Epithelial cell of proximal tubule (primary cell): Measurements from ENCODE around the gene NID2. TPM values are rescaled to one million over a fixed set of nuclear protein-coding genes. Genes with fewer than 3 reads are reported as not detected.

Experiments
- DNase-seq: peaks from one replicate; pipeline ENCODE4 v3.0.0-alpha.2; 2011; ENCODE audit warnings: low read depth
- H3K4me3 ChIP-seq: 2 replicates; pipeline ENCODE4 v1.5.1; 2011; ENCODE audit warnings: low read depth, mild to moderate bottlenecking, low read length
- CTCF ChIP-seq: conservative IDR thresholded peaks from 2 replicates; pipeline ENCODE4 v1.5.1; 2012; ENCODE audit warnings: low read depth, mild to moderate bottlenecking, low read length
- total RNA-seq: library from RNA; depleted of rRNA; stranded (reverse); fragments of >200 nt; gene quantifications from 2 replicates; pipeline ENCODE4 v1.2.3, GENCODE V29; 2015

The NID2 gene
- total RNA-seq, 1 donor from 2014 or later, result 13.5 TPM

GRCh38 chr14:52075371-52075770 is 6.5 kb upstream of the NID2 start:
- H3K4me3 ChIP-seq, result no peak overlapping the region
- no peak for DNase-seq
- TF ChIP-seq CTCF, result no peak

- no peak overlapping the region for H3K4me3 ChIP-seq
- DNase-seq, result no peak
- no peak for TF ChIP-seq CTCF
These were observed 4.4 kb upstream of the NID2 start for GRCh38 chr14:52073251-52073650.

- H3K4me3 ChIP-seq, result no peak overlapping the region
- no peak for TF ChIP-seq CTCF
- no peak for DNase-seq
These were observed 3.5 kb upstream of the NID2 start for GRCh38 chr14:52072266-52072780.

GRCh38 chr14:52071675-52072074 is 2.8 kb upstream of the NID2 start:
- no peak for DNase-seq
- TF ChIP-seq CTCF, result peak; percentile 31

GRCh38 chr14:52070051-52070431 is 1.2 kb upstream of the NID2 start:
- no peak for TF ChIP-seq CTCF
- no peak for DNase-seq
- H3K4me3 ChIP-seq, result no peak overlapping the region

More at GRCh38 chr14:52071675-52072074, 2.8 kb upstream of the NID2 start:
- H3K4me3 ChIP-seq, result no peak overlapping the region

GRCh38 chr14:52069307-52070050 is 620 bp upstream of the NID2 start:
- peak overlapping the region; percentile 64 for H3K4me3 ChIP-seq
- DNase-seq, result no peak

More at GRCh38 chr14:52069307-52070050, 620 bp upstream of the NID2 start:
- no peak for TF ChIP-seq CTCF
